ENCODE results near the gene THSD4. TPM values are rescaled to one million over a fixed set of nuclear protein-coding genes. Genes with fewer than 3 reads are reported as not detected.

Gene THSD4
- total RNA-seq, 1 experiment from 2014 or later, result 24.2 TPM

- no TSS peak for BruUV-seq (replicated peaks)
- CTCF ChIA-PET, result interaction anchor here (0.6 kb wide), 1 partner anchor 32 kb away, joined by 6 read pairs; no protein-coding TSS in a partner anchor
- Mint-ChIP-seq H3K4me3 (ENCODE audit: low read depth, unreplicated experiment) (no peak overlapping the region), H3K36me3 (ENCODE audit: insufficient read depth, unreplicated experiment) (no peaks in the 10 kb centered on the region), H3K9me3 (ENCODE audit: low read depth, unreplicated experiment) (no peaks in the 10 kb centered on the region), H3K27me3 (ENCODE audit: unreplicated experiment) (no peaks in the 10 kb centered on the region), H3K27ac (ENCODE audit: unreplicated experiment) (no peak overlapping the region), H3K4me1 (ENCODE audit: low read depth, unreplicated experiment) (peaks cover 9% of the 10 kb centered on the region)
- TF ChIP-seq, protein P1, sequence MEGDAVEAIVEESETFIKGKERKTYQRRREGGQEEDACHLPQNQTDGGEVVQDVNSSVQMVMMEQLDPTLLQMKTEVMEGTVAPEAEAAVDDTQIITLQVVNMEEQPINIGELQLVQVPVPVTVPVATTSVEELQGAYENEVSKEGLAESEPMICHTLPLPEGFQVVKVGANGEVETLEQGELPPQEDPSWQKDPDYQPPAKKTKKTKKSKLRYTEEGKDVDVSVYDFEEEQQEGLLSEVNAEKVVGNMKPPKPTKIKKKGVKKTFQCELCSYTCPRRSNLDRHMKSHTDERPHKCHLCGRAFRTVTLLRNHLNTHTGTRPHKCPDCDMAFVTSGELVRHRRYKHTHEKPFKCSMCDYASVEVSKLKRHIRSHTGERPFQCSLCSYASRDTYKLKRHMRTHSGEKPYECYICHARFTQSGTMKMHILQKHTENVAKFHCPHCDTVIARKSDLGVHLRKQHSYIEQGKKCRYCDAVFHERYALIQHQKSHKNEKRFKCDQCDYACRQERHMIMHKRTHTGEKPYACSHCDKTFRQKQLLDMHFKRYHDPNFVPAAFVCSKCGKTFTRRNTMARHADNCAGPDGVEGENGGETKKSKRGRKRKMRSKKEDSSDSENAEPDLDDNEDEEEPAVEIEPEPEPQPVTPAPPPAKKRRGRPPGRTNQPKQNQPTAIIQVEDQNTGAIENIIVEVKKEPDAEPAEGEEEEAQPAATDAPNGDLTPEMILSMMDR (IDR thresholded peaks at IDR 0.05; ENCODE audit: unreplicated experiment), result no peak
- DNase-seq, result no peak
- intact Hi-C loops (cut with micrococcal nuclease; ENCODE audit: unreplicated experiment), result no loop called here
Measured at GRCh38 chr15:71713191-71713809, 598.0 kb downstream of the THSD4 start.

DNA sequence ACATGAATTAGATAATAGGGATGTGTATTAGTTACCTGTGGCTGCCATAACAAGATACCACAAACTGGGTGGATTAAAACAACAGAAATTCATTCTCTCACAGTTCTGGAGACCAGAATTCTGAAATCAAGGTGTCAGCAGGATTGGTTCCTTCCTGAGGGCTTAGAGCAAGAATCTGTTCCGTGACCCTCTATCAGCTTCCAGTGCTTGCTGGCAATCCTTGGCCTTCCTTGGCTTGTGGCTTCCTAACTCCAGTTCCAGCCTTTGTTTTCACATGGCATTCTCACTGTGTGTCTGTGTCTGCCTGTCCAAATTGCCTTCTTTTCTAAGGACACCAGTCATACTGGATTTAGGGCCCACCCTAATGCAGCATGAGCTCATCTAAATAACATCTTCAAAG lies 600.6 kb downstream of the THSD4 start:
- H3K27ac Mint-ChIP-seq (ENCODE audit: unreplicated experiment), result no peak overlapping the region
- CTCF ChIA-PET, result no interaction called here

DNA sequence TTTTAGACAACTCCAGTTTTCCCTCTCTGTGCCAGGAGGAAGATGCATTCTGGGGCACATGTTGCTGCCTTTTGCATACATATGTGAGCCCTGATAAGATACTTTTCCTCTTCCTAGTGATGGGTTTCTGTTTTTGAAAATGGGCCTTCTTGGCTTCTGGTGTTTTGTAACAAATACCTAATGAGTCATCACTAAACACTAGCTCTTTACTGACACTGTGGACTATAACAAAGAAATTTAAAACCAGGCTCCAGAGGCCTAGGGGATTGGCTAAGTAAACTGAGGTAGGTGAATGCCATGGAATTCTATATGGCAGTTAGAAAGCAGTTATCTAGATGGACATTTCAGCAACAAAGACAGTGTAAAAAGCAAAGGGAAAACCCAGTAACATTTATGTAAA lies 601.7 kb downstream of the THSD4 start:
- Mint-ChIP-seq H3K4me3 (ENCODE audit: low read depth, unreplicated experiment) (no peak overlapping the region), H3K27ac (ENCODE audit: unreplicated experiment) (no peak overlapping the region), H3K9me3 (ENCODE audit: low read depth, unreplicated experiment) (no peaks in the 10 kb centered on the region), H3K36me3 (ENCODE audit: insufficient read depth, unreplicated experiment) (no peaks in the 10 kb centered on the region), H3K4me1 (ENCODE audit: low read depth, unreplicated experiment) (peaks cover 9% of the 10 kb centered on the region), H3K27me3 (ENCODE audit: unreplicated experiment) (no peaks in the 10 kb centered on the region)
- TF ChIP-seq, protein P1 (IDR thresholded peaks at IDR 0.05; ENCODE audit: unreplicated experiment), result no peak
- DNase-seq, result no peak
- CTCF ChIA-PET, result no interaction called here
- intact Hi-C loops (cut with micrococcal nuclease; ENCODE audit: unreplicated experiment), result no loop called here
- no TSS peak for BruUV-seq (replicated peaks)

More for the DNA sequence above, 600.6 kb downstream of the THSD4 start:
- intact Hi-C loops (cut with micrococcal nuclease; ENCODE audit: unreplicated experiment), result no loop called here
- no peak for DNase-seq
- TF ChIP-seq, protein P1 (IDR thresholded peaks at IDR 0.05; ENCODE audit: unreplicated experiment), result no peak
- BruUV-seq (replicated peaks), result no TSS peak
- Mint-ChIP-seq H3K9me3 (ENCODE audit: low read depth, unreplicated experiment) (no peaks in the 10 kb centered on the region), H3K4me3 (ENCODE audit: low read depth, unreplicated experiment) (no peak overlapping the region), H3K4me1 (ENCODE audit: low read depth, unreplicated experiment) (peaks cover 9% of the 10 kb centered on the region), H3K36me3 (ENCODE audit: insufficient read depth, unreplicated experiment) (no peaks in the 10 kb centered on the region), H3K27me3 (ENCODE audit: unreplicated experiment) (no peaks in the 10 kb centered on the region)

GRCh38 chr15:71718116-71718910 lies 603.0 kb downstream of the THSD4 start:
- Mint-ChIP-seq H3K4me1 (ENCODE audit: low read depth, unreplicated experiment) (peaks cover 9% of the 10 kb centered on the region), H3K4me3 (ENCODE audit: low read depth, unreplicated experiment) (no peak overlapping the region), H3K9me3 (ENCODE audit: low read depth, unreplicated experiment) (no peaks in the 10 kb centered on the region), H3K27me3 (ENCODE audit: unreplicated experiment) (no peaks in the 10 kb centered on the region), H3K27ac (ENCODE audit: unreplicated experiment) (no peak overlapping the region), H3K36me3 (ENCODE audit: insufficient read depth, unreplicated experiment) (no peaks in the 10 kb centered on the region)
- intact Hi-C loops (cut with micrococcal nuclease; ENCODE audit: unreplicated experiment), result no loop called here
- no TSS peak for BruUV-seq (replicated peaks)
- no peak for DNase-seq
- CTCF ChIA-PET, result interaction anchor here (0.6 kb wide), 1 partner anchor 132 kb away, joined by 5 read pairs; no protein-coding TSS in a partner anchor
- TF ChIP-seq, protein P1 (IDR thresholded peaks at IDR 0.05; ENCODE audit: unreplicated experiment), result no peak
